HFF-Myc (cell line): ENCODE measurements around the gene KCNAB1.

Experiments
- DNase-seq: peaks from one replicate; pipeline ENCODE4 v3.0.0-alpha.2; 2011; ENCODE audit warnings: low read depth; ENCODE audit errors: extremely low read depth
- H3K4me3 ChIP-seq: replicated peaks from 2 replicates; pipeline ENCODE4 v1.5.1; 2011; ENCODE audit warnings: low read depth, mild to moderate bottlenecking, control low read depth, low read length
- TF ChIP-seq, protein P1 (sequence below): IDR thresholded peaks from 2 replicates; pipeline ENCODE4 v1.5.1; 2012; ENCODE audit warnings: mild to moderate bottlenecking, low read depth, low read length, control low read depth; ENCODE audit errors: missing control alignments

KCNAB1 gene

DNA sequence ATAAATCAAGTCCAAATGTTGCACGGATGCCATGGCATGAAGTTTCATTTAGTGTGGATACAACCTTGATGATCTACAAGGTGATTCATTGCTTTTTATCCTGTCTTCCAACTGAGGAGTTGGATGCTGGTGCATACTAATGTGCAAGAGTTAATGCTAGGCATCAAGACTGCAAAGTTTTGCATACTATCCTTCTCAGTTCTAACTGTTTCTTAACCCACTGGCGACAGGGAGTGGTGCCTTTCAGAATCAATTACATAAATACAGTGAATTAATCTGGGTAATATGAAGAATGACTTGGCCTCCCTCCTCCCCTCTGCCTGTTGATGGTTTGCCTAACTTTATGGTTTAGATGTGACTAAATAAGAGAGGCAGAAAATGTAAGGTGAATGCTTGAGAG lies 43.5 kb downstream of the KCNAB1 start:
- TF ChIP-seq, protein P1, sequence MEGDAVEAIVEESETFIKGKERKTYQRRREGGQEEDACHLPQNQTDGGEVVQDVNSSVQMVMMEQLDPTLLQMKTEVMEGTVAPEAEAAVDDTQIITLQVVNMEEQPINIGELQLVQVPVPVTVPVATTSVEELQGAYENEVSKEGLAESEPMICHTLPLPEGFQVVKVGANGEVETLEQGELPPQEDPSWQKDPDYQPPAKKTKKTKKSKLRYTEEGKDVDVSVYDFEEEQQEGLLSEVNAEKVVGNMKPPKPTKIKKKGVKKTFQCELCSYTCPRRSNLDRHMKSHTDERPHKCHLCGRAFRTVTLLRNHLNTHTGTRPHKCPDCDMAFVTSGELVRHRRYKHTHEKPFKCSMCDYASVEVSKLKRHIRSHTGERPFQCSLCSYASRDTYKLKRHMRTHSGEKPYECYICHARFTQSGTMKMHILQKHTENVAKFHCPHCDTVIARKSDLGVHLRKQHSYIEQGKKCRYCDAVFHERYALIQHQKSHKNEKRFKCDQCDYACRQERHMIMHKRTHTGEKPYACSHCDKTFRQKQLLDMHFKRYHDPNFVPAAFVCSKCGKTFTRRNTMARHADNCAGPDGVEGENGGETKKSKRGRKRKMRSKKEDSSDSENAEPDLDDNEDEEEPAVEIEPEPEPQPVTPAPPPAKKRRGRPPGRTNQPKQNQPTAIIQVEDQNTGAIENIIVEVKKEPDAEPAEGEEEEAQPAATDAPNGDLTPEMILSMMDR, result no peak

DNA sequence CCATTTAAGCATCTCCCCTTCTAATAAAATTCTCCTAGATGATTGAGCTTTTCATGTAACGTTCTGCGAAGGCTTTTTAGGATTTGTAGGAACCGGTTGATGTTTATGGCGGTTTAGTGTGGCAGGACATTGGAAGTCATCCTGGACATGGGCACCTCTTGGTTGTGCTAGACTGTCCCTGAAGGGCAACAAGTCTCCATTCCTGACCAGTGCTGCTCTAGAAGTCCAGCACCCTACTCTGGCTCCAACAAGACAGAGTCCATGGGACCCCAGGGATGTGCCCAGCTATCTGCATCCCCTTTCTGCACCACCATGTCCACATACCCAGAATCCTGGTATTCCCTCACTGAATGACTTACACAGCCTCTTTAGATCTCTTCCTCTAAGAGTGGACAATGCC lies 46.4 kb downstream of the KCNAB1 start:
- no peak for DNase-seq
- H3K4me3 ChIP-seq, result no peak overlapping the region
- TF ChIP-seq, protein P1, result no peak

More for the DNA sequence above, 43.5 kb downstream of the KCNAB1 start:
- no peak overlapping the region for H3K4me3 ChIP-seq
- no peak for DNase-seq

DNA sequence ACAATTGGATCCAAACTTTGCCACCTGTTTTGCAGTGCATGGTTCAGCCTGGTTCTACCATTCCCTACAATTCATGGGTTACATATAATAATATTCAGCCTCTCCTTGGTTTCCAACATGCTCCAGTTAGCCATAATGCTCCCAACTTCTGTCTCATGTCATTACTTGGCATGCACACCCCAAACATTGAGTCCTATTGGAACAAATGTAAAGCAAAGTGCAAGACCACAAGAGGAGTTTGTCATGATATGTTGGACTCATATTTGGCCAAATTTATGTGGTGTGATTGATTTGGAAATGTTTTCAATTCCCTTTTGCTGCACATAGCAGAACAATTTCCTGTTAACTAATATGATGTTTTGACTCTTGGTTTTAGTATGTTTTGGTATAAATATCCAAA lies 50.2 kb downstream of the KCNAB1 start:
- no peak for DNase-seq
- TF ChIP-seq, protein P1, result no peak
- H3K4me3 ChIP-seq, result no peak overlapping the region

DNA sequence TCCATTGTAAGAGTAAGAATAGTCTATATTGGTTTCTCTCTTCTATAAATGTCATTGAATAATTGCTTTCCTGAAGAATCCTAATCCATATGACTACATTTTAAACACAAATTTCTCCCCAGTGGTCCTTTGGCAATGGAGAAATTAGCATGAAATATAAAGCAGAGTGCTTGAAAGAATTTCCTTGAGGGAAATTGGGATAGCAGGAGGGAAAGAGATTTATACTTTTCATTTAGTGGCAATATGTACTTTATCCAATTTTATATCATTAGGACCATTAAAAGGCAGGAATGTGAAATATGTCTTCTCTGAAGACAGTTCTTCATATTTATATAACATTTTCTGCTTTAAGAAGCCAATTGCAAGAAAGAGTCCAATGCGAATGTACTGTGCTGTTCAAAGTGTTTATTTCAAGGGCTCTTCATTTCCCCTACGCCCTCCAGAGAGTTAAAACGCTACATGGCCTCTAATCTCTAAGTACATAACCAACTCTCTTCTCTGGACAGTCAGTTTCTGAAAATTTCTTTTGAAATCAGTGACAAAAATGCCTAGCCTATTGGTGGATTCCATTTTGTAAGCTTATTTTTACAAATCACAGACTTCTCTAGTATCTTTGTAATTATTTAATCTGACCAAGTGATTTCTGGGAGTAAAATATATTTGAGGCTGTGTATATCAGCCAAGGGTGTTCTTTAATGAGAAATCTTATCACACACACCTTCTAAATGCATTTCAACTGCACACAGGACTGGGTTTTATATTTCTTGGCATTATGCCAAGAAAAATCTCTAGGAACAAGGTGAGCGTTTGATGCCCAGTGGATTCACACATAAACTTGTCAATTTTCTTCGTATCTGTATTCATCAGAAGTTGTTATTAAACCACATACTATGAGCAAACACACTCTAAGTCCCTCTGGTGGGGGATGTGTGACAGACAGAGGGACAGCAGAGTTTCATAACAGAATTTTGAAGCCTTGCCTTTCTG lies 51.2 kb downstream of the KCNAB1 start:
- no peak overlapping the region for H3K4me3 ChIP-seq
- TF ChIP-seq, protein P1, result no peak
- no peak for DNase-seq

DNA sequence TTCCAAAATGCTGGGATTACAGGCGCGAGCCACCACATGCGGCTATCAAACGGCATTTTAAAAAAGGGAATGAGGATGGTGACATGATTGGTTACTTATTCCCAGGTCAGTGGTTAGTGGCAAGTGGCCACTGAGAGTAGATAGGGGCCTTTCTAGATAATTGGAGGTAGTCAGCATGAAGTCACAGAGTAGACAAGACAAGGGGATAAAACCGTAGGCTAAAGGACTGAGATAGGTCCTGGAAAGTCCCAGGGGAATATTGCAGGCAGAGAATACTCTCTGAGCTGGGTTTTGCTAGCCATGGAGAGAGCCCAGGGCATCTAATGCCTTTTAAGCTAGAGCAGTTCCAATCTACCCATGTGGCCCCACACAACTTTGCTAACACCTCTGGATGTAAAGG lies 52.2 kb downstream of the KCNAB1 start:
- TF ChIP-seq, protein P1, result no peak
- no peak for DNase-seq
- no peak overlapping the region for H3K4me3 ChIP-seq

DNA sequence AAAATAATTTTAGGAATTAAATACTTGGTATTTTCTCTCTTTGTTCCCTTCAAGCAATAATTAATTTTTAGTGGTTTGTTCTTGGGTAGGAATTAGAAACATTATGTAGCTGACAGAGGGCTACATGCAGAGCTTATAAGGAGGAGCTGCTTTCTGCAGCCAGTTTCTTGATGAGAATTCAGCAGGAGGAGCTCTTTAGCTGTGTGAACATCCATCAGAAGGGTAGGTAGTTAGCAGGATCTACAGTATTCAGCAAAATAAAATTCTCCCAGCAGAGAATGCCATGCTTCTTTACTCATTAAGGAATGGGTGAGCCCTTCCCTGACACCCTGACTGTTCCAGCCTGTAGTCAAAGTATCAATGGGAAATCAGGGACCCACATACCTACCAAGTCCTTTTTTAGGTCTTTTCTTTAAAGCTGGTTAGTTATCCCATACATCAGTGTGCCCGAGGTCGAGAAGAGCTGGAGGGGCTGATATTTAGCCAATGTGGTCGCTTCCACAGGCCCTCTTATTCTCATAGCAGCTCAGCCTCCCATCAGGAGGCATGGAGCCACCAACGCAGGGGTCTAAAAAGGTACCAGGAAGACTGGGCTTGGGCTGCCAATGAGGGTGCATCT lies 54.0 kb downstream of the KCNAB1 start:
- H3K4me3 ChIP-seq, result no peak overlapping the region
- DNase-seq, result peak; percentile 46
- TF ChIP-seq, protein P1, result peak; percentile 51
